K562 (cell line): Measurements from ENCODE around the gene AUNIP. TPM values are rescaled to one million over a fixed set of nuclear protein-coding genes. Genes with fewer than 3 reads are reported as not detected.

Source experiments
- NFRKB ChIP-seq: fragments of 450-650 bp; IDR thresholded peaks from 2 replicates; pipeline ENCODE4 v1.6.1; 2016; ENCODE audit warnings: low read depth
- NR3C1 ChIP-seq: sonication (generic); formaldehyde crosslinking; IDR thresholded peaks from 2 replicates; pipeline ENCODE4 v1.8.1; 2022; ENCODE audit warnings: missing genetic modification reagents
- TBP ChIP-seq: optimal IDR thresholded peaks from 2 replicates; pipeline ENCODE3; 2011; ENCODE audit warnings: low read depth, low read length, improper control_type of control experiment
- ZBTB8A ChIP-seq: fragments of 450-650 bp; IDR thresholded peaks from 2 replicates; pipeline ENCODE4 v1.6.1; 2018; ENCODE audit warnings: mild to moderate bottlenecking, moderate library complexity; ENCODE audit not compliant: partially characterized antibody
- ZSCAN32 ChIP-seq: fragments of 450-650 bp; formaldehyde crosslinking; IDR thresholded peaks from 2 replicates; pipeline ENCODE4 v1.4.0; 2020; ENCODE audit warnings: mild to moderate bottlenecking, moderate library complexity
- polyA plus RNA-seq, 8 experiments: library from polyadenylated mRNA; depleted of rRNA in 4 of 8; stranded (reverse) in 5 of 8; unstranded in 3 of 8; fragments of >200 nt; fragmentation: Nextera tagmentation in 2 of 8; fragmentation: Illumina TruSeq in 1 of 8; extraction: Ambion mirVana in 2 of 8; extraction: Trizol in 1 of 8; gene quantifications; 2 replicates each; pipeline versions ENCODE4 v1.2.1 to v1.2.3, GENCODE V29; 2011 to 2014; ENCODE audit warnings: inconsistent platforms in 1 of 8, missing spikeins in 1 of 8
- total RNA-seq, 7 experiments: library from RNA; depleted of rRNA in 6 of 7; stranded (reverse); fragments of >200 nt in 6 of 7; fragmentation: Illumina TruSeq in 2 of 7; extraction: Trizol in 2 of 7; gene quantifications; 2 replicates each; pipeline versions ENCODE4 v1.2.1 to v1.2.3, GENCODE V29; 2011 to 2021; ENCODE audit warnings: low replicate concordance in 1 of 7
- TF ChIP-seq, protein P1 (sequence below), 2 experiments: fragments of 450-650 bp; IDR thresholded peaks; 2 replicates each; pipeline ENCODE4 v1.6.1; 2016; ENCODE audit warnings: mild to moderate bottlenecking in 2 of 2, borderline replicate concordance in 1 of 2, low read depth in 1 of 2, moderate library complexity in 1 of 2
- TF ChIP-seq, protein P2 (sequence below): sonication (generic); formaldehyde crosslinking; IDR thresholded peaks from 2 replicates; pipeline ENCODE4 v1.8.0; 2022; ENCODE audit warnings: mild to moderate bottlenecking, missing genetic modification reagents
- TF ChIP-seq, protein P3 (sequence below): fragments of 450-650 bp; IDR thresholded peaks from 2 replicates; pipeline ENCODE4 v1.7.1; 2018; ENCODE audit warnings: mild to moderate bottlenecking, low read depth; ENCODE audit not compliant: partially characterized antibody
- TF ChIP-seq, protein P4 (sequence below), 2 experiments: IDR thresholded peaks; 2 replicates each; pipeline ENCODE4 v1.6.1; 2011; ENCODE audit warnings: borderline replicate concordance in 1 of 2, control low read depth in 1 of 2, low read depth in 1 of 2, low read length in 1 of 2, mild to moderate bottlenecking in 1 of 2, mixed read lengths in 1 of 2, moderate library complexity in 1 of 2; ENCODE audit not compliant: insufficient read depth in 1 of 2, insufficient read length in 1 of 2, poor library complexity in 1 of 2, severe bottlenecking in 1 of 2; ENCODE audit errors: extremely low read depth in 1 of 2

The AUNIP gene
- total and polyA plus RNA-seq, 9 of the 15 experiments (the other 6 are each of a cell fraction or from before 2014, with no cell fraction given), result 12.1 to 53.8 (median 47.1) TPM

DNA sequence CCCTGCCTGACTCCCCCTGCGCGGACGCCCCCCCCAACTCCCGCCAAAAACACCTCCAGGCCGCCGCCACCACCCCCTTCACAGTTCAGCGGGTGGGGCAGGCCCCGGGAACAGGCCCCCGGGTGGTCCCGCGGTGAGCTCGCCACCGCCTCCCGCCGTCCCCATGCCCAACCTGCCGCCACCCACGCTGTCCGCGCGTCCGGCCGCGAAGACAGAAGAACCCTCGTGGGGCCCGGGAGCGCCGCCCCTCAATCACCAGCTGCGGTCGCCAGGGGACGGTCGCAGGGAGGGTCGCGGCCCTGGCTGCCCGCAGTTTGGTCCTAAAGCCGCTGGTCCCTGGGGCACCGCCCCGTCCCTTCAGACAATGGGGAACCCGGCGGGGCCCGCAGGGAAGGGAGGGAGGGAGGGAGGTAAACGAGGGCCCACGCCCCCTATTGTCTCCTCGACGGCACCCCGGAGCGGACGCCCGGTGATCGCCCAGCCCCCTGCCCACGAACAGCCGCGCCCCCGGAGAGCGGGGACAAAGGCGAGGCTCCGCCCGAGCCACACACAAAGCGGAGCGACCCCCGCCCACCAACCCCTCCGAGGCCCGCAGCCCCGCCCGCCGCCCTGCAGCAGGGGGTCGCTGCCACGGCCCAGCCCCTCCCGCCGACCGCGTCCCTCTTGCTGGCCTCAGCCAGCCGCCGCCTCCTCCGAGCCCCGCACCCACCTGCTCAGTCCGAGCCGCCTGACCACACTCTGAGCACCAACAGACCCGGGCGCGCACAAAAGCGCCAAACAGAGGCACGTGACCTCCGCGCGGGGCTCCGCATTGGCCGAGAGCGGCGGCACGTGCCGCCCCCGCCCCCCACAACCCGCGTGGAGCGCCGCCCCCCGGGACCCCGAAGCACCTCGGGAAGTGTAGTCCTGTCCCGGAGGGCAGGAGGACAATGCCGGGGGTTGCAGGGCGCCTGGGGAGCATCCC lies 46.7 kb upstream of the AUNIP start, which contains the start of gene STMN1 (continued):
- TF ChIP-seq, protein P1, sequence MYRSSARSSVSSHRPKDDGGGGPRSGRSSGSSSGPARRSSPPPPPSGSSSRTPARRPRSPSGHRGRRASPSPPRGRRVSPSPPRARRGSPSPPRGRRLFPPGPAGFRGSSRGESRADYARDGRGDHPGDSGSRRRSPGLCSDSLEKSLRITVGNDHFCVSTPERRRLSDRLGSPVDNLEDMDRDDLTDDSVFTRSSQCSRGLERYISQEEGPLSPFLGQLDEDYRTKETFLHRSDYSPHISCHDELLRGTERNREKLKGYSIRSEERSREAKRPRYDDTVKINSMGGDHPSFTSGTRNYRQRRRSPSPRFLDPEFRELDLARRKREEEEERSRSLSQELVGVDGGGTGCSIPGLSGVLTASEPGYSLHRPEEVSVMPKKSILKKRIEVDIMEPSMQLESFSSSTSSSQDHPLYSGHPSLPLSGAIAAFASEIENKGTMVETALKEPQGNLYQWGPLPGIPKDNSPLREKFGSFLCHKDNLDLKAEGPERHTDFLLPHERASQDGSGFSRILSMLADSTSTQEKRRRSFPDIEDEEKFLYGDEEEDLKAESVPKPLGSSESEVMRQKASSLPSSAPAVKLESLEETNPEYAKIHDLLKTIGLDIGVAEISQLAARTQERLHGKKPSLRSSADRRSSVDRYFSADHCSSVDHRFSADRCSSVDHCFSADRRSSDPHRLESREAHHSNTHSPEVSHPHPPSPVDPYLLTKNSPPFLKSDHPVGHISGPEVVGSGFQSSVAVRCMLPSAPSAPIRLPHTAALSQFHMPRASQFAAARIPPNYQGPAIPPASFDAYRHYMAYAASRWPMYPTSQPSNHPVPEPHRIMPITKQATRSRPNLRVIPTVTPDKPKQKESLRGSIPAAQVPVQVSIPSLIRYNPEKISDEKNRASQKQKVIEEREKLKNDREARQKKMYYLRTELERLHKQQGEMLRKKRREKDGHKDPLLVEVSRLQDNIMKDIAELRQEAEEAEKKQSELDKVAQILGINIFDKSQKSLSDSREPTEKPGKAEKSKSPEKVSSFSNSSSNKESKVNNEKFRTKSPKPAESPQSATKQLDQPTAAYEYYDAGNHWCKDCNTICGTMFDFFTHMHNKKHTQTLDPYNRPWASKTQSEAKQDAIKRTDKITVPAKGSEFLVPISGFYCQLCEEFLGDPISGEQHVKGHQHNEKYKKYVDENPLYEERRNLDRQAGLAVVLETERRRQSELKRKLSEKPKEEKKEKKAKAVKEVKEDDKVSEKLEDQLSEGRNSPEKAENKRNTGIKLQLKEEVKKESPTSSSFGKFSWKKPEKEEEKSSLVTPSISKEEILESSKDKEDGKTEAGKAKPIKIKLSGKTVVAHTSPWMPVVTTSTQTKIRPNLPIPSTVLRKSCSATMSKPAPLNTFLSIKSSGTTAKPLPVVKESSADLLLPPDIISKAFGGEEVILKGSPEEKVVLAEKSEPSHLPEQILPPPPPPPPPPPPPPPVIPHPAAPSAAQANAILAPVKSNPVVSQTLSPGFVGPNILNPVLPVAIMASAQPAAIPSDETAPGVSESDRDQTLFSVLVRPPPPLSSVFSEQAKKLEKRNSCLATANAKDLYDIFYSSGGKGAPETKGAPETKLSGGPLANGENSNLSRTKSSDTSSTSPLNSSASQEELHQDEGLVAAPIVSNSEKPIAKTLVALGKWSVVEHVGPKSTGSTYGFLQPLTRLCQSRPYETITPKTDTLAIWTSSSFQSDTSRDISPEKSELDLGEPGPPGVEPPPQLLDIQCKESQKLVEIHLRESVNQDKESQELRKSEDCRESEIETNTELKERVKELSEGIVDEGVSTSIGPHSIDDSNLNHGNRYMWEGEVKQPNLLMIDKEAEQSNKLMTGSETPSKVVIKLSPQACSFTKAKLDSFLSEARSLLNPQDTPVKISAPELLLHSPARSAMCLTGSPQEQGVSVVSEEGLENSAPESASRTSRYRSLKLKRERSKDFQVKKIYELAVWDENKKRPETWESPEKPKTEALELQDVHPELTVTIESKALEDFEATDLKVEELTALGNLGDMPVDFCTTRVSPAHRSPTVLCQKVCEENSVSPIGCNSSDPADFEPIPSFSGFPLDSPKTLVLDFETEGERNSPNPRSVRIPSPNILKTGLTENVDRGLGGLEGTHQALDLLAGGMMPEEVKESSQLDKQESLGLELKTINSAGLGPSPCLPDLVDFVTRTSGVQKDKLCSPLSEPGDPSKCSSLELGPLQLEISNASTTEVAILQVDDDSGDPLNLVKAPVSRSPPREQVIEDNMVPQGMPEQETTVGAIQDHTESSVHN (IDR thresholded peaks at IDR 0.05; ENCODE audit: borderline replicate concordance in 1 of 2, low read depth in 1 of 2), result no peak
- TF ChIP-seq, protein P2, sequence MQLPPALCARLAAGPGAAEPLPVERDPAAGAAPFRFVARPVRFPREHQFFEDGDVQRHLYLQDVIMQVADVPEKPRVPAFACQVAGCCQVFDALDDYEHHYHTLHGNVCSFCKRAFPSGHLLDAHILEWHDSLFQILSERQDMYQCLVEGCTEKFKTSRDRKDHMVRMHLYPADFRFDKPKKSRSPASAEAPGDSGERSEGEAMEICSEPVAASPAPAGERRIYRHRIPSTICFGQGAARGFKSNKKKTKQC (CRISPR knock-in tag), result no peak; the same call in none of the 2 replicates
- no peak; the same call in 1 of the 2 replicates for TF ChIP-seq NFRKB
- TF ChIP-seq, protein P3, sequence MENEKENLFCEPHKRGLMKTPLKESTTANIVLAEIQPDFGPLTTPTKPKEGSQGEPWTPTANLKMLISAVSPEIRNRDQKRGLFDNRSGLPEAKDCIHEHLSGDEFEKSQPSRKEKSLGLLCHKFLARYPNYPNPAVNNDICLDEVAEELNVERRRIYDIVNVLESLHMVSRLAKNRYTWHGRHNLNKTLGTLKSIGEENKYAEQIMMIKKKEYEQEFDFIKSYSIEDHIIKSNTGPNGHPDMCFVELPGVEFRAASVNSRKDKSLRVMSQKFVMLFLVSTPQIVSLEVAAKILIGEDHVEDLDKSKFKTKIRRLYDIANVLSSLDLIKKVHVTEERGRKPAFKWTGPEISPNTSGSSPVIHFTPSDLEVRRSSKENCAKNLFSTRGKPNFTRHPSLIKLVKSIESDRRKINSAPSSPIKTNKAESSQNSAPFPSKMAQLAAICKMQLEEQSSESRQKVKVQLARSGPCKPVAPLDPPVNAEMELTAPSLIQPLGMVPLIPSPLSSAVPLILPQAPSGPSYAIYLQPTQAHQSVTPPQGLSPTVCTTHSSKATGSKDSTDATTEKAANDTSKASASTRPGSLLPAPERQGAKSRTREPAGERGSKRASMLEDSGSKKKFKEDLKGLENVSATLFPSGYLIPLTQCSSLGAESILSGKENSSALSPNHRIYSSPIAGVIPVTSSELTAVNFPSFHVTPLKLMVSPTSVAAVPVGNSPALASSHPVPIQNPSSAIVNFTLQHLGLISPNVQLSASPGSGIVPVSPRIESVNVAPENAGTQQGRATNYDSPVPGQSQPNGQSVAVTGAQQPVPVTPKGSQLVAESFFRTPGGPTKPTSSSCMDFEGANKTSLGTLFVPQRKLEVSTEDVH, result peak; percentile 99
- TF ChIP-seq ZSCAN32 (CRISPR knock-in tag), result no peak
- TF ChIP-seq TBP, result peak; percentile 98
- no peak for TF ChIP-seq ZBTB8A
- TF ChIP-seq NR3C1 (CRISPR knock-in tag), result peak; percentile 83
- TF ChIP-seq, protein P4, sequence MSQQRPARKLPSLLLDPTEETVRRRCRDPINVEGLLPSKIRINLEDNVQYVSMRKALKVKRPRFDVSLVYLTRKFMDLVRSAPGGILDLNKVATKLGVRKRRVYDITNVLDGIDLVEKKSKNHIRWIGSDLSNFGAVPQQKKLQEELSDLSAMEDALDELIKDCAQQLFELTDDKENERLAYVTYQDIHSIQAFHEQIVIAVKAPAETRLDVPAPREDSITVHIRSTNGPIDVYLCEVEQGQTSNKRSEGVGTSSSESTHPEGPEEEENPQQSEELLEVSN (IDR thresholded peaks at IDR 0.05; ENCODE audit: borderline replicate concordance in 1 of 2, extremely low read depth in 1 of 2, insufficient read depth in 1 of 2, insufficient read length in 1 of 2, low read depth in 1 of 2, low read length in 1 of 2, poor library complexity in 1 of 2, severe bottlenecking in 1 of 2), result peak; percentile 89 to 97
